Duodenal mucosa (tissue), 2 donors: Measurements from ENCODE around the gene TUBA1C.
"Not testable (repeated sequence)": the region's sequence is repeated elsewhere in the genome, so short reads cannot be mapped to it uniquely, and the experiment has no call there.

ENCODE experiments used
- H3K27ac ChIP-seq: one replicate; pipeline ENCODE4 v1.7.0; 2013; ENCODE audit warnings: low read depth, low read length
- H3K27me3 ChIP-seq, 2 donors: one replicate each; pipeline ENCODE4 v1.7.0; 2013; ENCODE audit warnings: low read length in 2 of 2, control low read depth in 1 of 2; ENCODE audit not compliant: insufficient read depth in 2 of 2, control insufficient read depth in 1 of 2
- H3K36me3 ChIP-seq, 2 donors: one replicate each; pipeline ENCODE4 v1.7.0; 2013; ENCODE audit warnings: low read length in 2 of 2, control low read depth in 1 of 2; ENCODE audit not compliant: insufficient read depth in 2 of 2, control insufficient read depth in 1 of 2
- H3K4me1 ChIP-seq, 2 donors: one replicate each; pipeline ENCODE4 v1.7.0; 2013; ENCODE audit warnings: low read length in 2 of 2, control low read depth in 1 of 2; ENCODE audit not compliant: insufficient read depth in 2 of 2, control insufficient read depth in 1 of 2
- H3K4me3 ChIP-seq, 2 donors: one replicate each; pipeline ENCODE4 v1.7.0; 2013; ENCODE audit warnings: low read length in 2 of 2, low read depth in 1 of 2
- H3K9ac ChIP-seq, 2 donors: one replicate each; pipeline ENCODE4 v1.7.0; 2013; ENCODE audit warnings: low read length in 2 of 2, low read depth in 1 of 2
- H3K9me3 ChIP-seq, 2 donors: one replicate each; pipeline ENCODE4 v1.7.0; 2013; ENCODE audit warnings: low read length in 2 of 2, control low read depth in 1 of 2; ENCODE audit not compliant: control insufficient read depth in 1 of 2

The TUBA1C gene

GRCh38 chr12:49255456-49255855 lies 9.4 kb upstream of the TUBA1C start:
- H3K27me3 ChIP-seq, H3K9me3 ChIP-seq, H3K9ac ChIP-seq, H3K36me3 ChIP-seq, H3K4me1 ChIP-seq, H3K4me3 ChIP-seq, H3K27ac ChIP-seq: not testable (repeated sequence)

- Histone ChIP-seq H3K27me3 (no peaks in the 10 kb centered on the region), H3K27ac (no peak overlapping the region), H3K4me3 (no peak overlapping the region), H3K9me3 (no peaks in the 10 kb centered on the region), H3K9ac (no peak overlapping the region), H3K36me3 (no peaks in the 10 kb centered on the region), H3K4me1 (no peaks in the 10 kb centered on the region)
Observed at GRCh38 chr12:49255857-49256637, 8.8 kb upstream of the TUBA1C start.

GRCh38 chr12:49257508-49258184 lies 7.2 kb upstream of the TUBA1C start:
- H3K9me3 ChIP-seq, H3K4me1 ChIP-seq, H3K36me3 ChIP-seq, H3K27me3 ChIP-seq, H3K9ac ChIP-seq, H3K27ac ChIP-seq, H3K4me3 ChIP-seq: not testable (repeated sequence)

- H3K4me1 ChIP-seq, result no peaks in the 10 kb centered on the region
- no peak overlapping the region for H3K9ac ChIP-seq
- no peak overlapping the region for H3K27ac ChIP-seq
- H3K9me3 ChIP-seq, result no peaks in the 10 kb centered on the region
- H3K27me3 ChIP-seq, result no peaks in the 10 kb centered on the region
- no peak overlapping the region for H3K4me3 ChIP-seq
- no peaks in the 10 kb centered on the region for H3K36me3 ChIP-seq
Observed at GRCh38 chr12:49259452-49259851, 5.4 kb upstream of the TUBA1C start.

- Histone ChIP-seq H3K9me3 (no peaks in the 10 kb centered on the region), H3K4me1 (no peaks in the 10 kb centered on the region), H3K4me3 (no peak overlapping the region), H3K27ac (no peak overlapping the region), H3K9ac (no peak overlapping the region), H3K36me3 (no peaks in the 10 kb centered on the region), H3K27me3 (no peaks in the 10 kb centered on the region)
Observed at GRCh38 chr12:49260166-49260565, 4.7 kb upstream of the TUBA1C start.

- H3K4me1 ChIP-seq, result no peaks in the 10 kb centered on the region
- H3K4me3 ChIP-seq, result no peak overlapping the region
- no peak overlapping the region for H3K27ac ChIP-seq
- H3K27me3 ChIP-seq, result no peaks in the 10 kb centered on the region
- H3K9ac ChIP-seq, result peak overlapping the region in 1 of 2 donors; percentile 13
- H3K9me3 ChIP-seq, result no peaks in the 10 kb centered on the region
- no peaks in the 10 kb centered on the region for H3K36me3 ChIP-seq
Observed at GRCh38 chr12:49260571-49261363, 4.1 kb upstream of the TUBA1C start.

GRCh38 chr12:49261721-49262120 lies 3.2 kb upstream of the TUBA1C start:
- Histone ChIP-seq H3K27ac (no peak overlapping the region), H3K9me3 (no peaks in the 10 kb centered on the region), H3K4me3 (no peak overlapping the region), H3K9ac (peak overlapping the region in 1 of 2 donors; percentile 13), H3K27me3 (no peaks in the 10 kb centered on the region), H3K36me3 (peaks cover 0 to under 1% of the 10 kb centered on the region in 2 donors), H3K4me1 (peaks cover under 1 to 5% of the 10 kb centered on the region in 2 donors)

- Histone ChIP-seq H3K9ac (no peak overlapping the region), H3K9me3 (no peaks in the 10 kb centered on the region), H3K4me3 (no peak overlapping the region), H3K4me1 (peaks cover 15 to 21% of the 10 kb centered on the region in 2 donors), H3K27me3 (no peaks in the 10 kb centered on the region), H3K36me3 (peaks cover 0 to 6% of the 10 kb centered on the region in 2 donors), H3K27ac (no peak overlapping the region)
Observed at GRCh38 chr12:49263400-49263763, 1.5 kb upstream of the TUBA1C start.

GRCh38 chr12:49264466-49264872 lies 413 bp upstream of the TUBA1C start:
- no peaks in the 10 kb centered on the region for H3K9me3 ChIP-seq
- peak overlapping the region; percentile 95 to 100 for H3K9ac ChIP-seq
- peak overlapping the region; percentile 72 to 98 for H3K4me3 ChIP-seq
- H3K4me1 ChIP-seq, result peaks cover 20 to 26% of the 10 kb centered on the region in 2 donors
- H3K27ac ChIP-seq, result peak overlapping the region; percentile 76
- H3K27me3 ChIP-seq, result no peaks in the 10 kb centered on the region
- peaks cover 0 to 9% of the 10 kb centered on the region in 2 donors for H3K36me3 ChIP-seq

GRCh38 chr12:49269191-49269590 lies 4.3 kb downstream of the TUBA1C start:
- H3K36me3 ChIP-seq, result peaks cover 26 to 51% of the 10 kb centered on the region in 2 donors
- H3K27ac ChIP-seq, result not testable (repeated sequence)

More at GRCh38 chr12:49269191-49269590, 4.3 kb downstream of the TUBA1C start:
- peaks cover 20 to 26% of the 10 kb centered on the region in 2 donors for H3K4me1 ChIP-seq
- H3K9ac ChIP-seq, H3K27me3 ChIP-seq, H3K9me3 ChIP-seq, H3K4me3 ChIP-seq: not testable (repeated sequence)
